ENCODE results near the gene PRR7. TPM values are rescaled to one million over a fixed set of nuclear protein-coding genes. Genes with fewer than 3 reads are reported as not detected.

PRR7 gene
- total and polyA plus RNA-seq, 2 of the 4 experiments (the other 2 are of a cell fraction): 1.1 to 10.1 TPM

DNA sequence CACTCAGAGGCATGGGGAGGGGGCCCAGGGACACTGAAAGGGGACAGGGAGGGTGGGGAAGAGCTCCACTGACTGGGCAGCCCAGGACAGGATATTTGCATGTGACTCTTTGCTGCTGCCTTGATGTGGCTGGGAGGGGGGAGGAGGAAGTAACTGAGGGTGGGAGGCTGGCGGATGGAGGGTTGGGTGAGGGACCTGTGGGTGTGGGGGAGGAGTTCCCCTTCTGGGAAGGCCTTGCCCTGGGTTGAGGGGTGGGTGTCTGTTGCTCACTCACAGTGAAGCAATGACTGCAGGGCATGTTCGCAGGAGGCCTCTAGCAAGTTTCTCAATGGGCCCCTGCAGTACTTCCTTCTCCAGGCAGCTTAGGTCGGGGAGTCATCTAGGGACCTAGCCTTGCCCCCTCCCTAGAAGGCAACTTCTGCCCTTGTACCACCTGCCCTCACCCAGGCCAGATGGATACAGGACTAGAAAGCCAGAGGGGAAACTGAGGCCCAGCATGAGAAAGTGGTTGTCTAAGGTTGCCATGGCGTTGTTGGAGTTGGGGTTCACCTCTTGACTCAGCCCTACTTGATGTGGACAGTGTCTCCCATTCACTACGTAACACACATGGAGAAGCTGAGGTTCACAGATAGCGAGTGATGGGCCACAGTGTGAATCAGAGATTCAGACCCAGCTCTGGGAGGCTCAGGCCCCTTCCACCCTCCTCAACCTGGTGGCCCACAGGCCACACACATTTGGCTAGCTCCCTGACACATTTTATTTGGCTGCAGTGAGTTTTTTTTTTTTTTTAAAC is 17.2 kb upstream of the PRR7 start:
- Histone ChIP-seq H3K56ac (ENCODE audit: extremely low read depth, insufficient read depth, low read length) (no peak overlapping the region), H2AFZ (replicated peaks; ENCODE audit: low read length, poor library complexity) (no peak overlapping the region), H3K14ac (replicated peaks; ENCODE audit: low read depth, low read length) (no peak overlapping the region), H2BK15ac (ENCODE audit: low read depth, low read length) (no peak overlapping the region), H4K5ac (ENCODE audit: low read depth, low read length) (no peak overlapping the region), H2BK20ac (ENCODE audit: low read depth, low read length) (no peak overlapping the region), H3K4ac (ENCODE audit: low read depth, low read length) (no peak overlapping the region), H3K18ac (ENCODE audit: low read depth, low read length) (no peak overlapping the region), H3K9me1 (ENCODE audit: insufficient read depth, low read length) (peaks cover 15% of the 10 kb centered on the region), H3K27me3 (ENCODE audit: control insufficient read depth, insufficient read depth, low read length) (no peaks in the 10 kb centered on the region), H3K27ac (ENCODE audit: insufficient read depth, low read length) (no peak overlapping the region), H3K23ac (ENCODE audit: low read depth, low read length) (no peak overlapping the region), H3K9ac (ENCODE audit: low read depth, low read length) (no peak overlapping the region), H4K20me1 (ENCODE audit: insufficient read depth, low read length) (peaks cover 29% of the 10 kb centered on the region), H4K8ac (ENCODE audit: low read depth in 2 of 2, low read length in 2 of 2) (no peak overlapping the region), H3K36me3 (ENCODE audit: control insufficient read depth, insufficient read depth, low read length) (peaks cover 23% of the 10 kb centered on the region), H3K9me3 (ENCODE audit: control insufficient read depth, insufficient read depth, low read length) (no peaks in the 10 kb centered on the region), H2BK5ac (ENCODE audit: low read depth, low read length, poor library complexity, severe bottlenecking) (no peak overlapping the region), H2AK5ac (ENCODE audit: low read depth, low read length) (no peak overlapping the region), H3K4me1 (ENCODE audit: control insufficient read depth, insufficient read depth, low read length) (peaks cover 13% of the 10 kb centered on the region), H2BK120ac (ENCODE audit: low read depth, low read length) (no peak overlapping the region), H3K4me3 (ENCODE audit: insufficient read depth, low read depth, low read length) (no peak overlapping the region), H3K4me2 (ENCODE audit: low read depth, low read length) (no peak overlapping the region), H3K79me1 (ENCODE audit: low read depth in 1 of 2, low read length in 2 of 2) (peaks cover 13 to 49% of the 10 kb centered on the region in 2 experiments), H2AK9ac (replicated peaks; ENCODE audit: low read depth, low read length, poor library complexity) (no peak overlapping the region), H4K91ac (ENCODE audit: insufficient read depth, low read depth, low read length) (no peak overlapping the region)
- DNase-seq (no peak), ATAC-seq (ENCODE audit: low read depth) (no peak)
- in situ Hi-C loops (cut with MboI; ENCODE audit: low sequenced_read_pairs) (no loop called here), intact Hi-C loops (cut with micrococcal nuclease) (no loop called here), dilution Hi-C loops (cut with HindIII; ENCODE audit: low sequenced_read_pairs, unreplicated experiment) (no loop called here)
- no peak for TF ChIP-seq RCOR1 (IDR thresholded peaks at IDR 0.05; ENCODE audit: insufficient replicate concordance, low read length)
- no peak for TF ChIP-seq MAFK (IDR thresholded peaks at IDR 0.05; ENCODE audit: low read depth, low read length)
- TF ChIP-seq RFX5 (IDR thresholded peaks at IDR 0.05; ENCODE audit: low read depth, low read length): no peak
- TF ChIP-seq POLR2A (IDR thresholded peaks at IDR 0.05; ENCODE audit: low read depth, low read length): no peak
- BruUV-seq (replicated peaks): no TSS peak
- POLR2A ChIA-PET (ENCODE audit: unreplicated experiment): no interaction called here
- CTCF ChIA-PET: interaction anchor here (0.8 kb wide), 1 partner anchor 16 kb away, joined by 3 read pairs; no protein-coding TSS in a partner anchor
- 83% methylated on average over 2 of the region's 6 CpGs; no CpG with 5 or more reads in 1 of the 2 experiments for WGBS, 2 experiments (ENCODE audit: extremely low coverage in 2 of 2, insufficient read length in 1 of 2)

All from IMR-90 (cell line).